ENCODE data around the gene SWAP70.
"Not testable (repeated sequence)": the region's sequence is repeated elsewhere in the genome, so short reads cannot be mapped to it uniquely, and the experiment has no call there.

Gene SWAP70

GRCh38 chr11:9726321-9727022 lies 62.6 kb downstream of the SWAP70 start:
- DNase-seq = peak; percentile 86

GRCh38 chr11:9728058-9728457 lies 64.2 kb downstream of the SWAP70 start:
- no peak for DNase-seq

GRCh38 chr11:9731256-9731655 lies 67.4 kb downstream of the SWAP70 start:
- DNase-seq = no peak

GRCh38 chr11:9732453-9732852 lies 68.6 kb downstream of the SWAP70 start:
- DNase-seq = no peak

- DNase-seq = no peak
Observed at GRCh38 chr11:9733212-9733611, 69.3 kb downstream of the SWAP70 start.

GRCh38 chr11:9735236-9735635 lies 71.4 kb downstream of the SWAP70 start:
- no peak for DNase-seq

GRCh38 chr11:9735919-9736318 lies 72.0 kb downstream of the SWAP70 start:
- DNase-seq = no peak

GRCh38 chr11:9736365-9736764 lies 72.5 kb downstream of the SWAP70 start:
- no peak for DNase-seq

- no peak for DNase-seq
Observed at GRCh38 chr11:9738116-9738515, 74.2 kb downstream of the SWAP70 start.

GRCh38 chr11:9738707-9739106 lies 74.8 kb downstream of the SWAP70 start:
- no peak for DNase-seq

GRCh38 chr11:9739123-9739900 lies 75.4 kb downstream of the SWAP70 start:
- no peak for DNase-seq

- no peak for DNase-seq
Observed at GRCh38 chr11:9740202-9740883, 76.5 kb downstream of the SWAP70 start.

- no peak for DNase-seq
Observed at GRCh38 chr11:9741260-9741659, 77.4 kb downstream of the SWAP70 start.

GRCh38 chr11:9743512-9743911 lies 79.6 kb downstream of the SWAP70 start:
- DNase-seq = not testable (repeated sequence)

GRCh38 chr11:9745411-9746211 lies 81.7 kb downstream of the SWAP70 start:
- no peak for DNase-seq

- DNase-seq = no peak
Observed at GRCh38 chr11:9747229-9747628, 83.4 kb downstream of the SWAP70 start.

- DNase-seq = no peak
Observed at GRCh38 chr11:9747828-9748227, 84.0 kb downstream of the SWAP70 start.

GRCh38 chr11:9748361-9748970 lies 84.6 kb downstream of the SWAP70 start:
- DNase-seq = no peak

- no peak for DNase-seq
Observed at GRCh38 chr11:9750551-9750950, 86.7 kb downstream of the SWAP70 start.

GRCh38 chr11:9752091-9752490 lies 88.2 kb downstream of the SWAP70 start:
- no peak for DNase-seq

- no peak for DNase-seq
Observed at GRCh38 chr11:9753021-9753420, 89.1 kb downstream of the SWAP70 start.

- no peak for DNase-seq
Observed at GRCh38 chr11:9754010-9754471, 90.2 kb downstream of the SWAP70 start.
